GM20000 (cell line): ENCODE results near the gene ELMO3.

Experiments used
- DNase-seq: peaks from one replicate; pipeline ENCODE4 v3.0.0; 2012; ENCODE audit warnings: low spot score
- TF ChIP-seq, protein P1 (sequence below): IDR thresholded peaks from 2 replicates; pipeline ENCODE4 v1.5.1; 2012; ENCODE audit warnings: mild to moderate bottlenecking, control low read depth; ENCODE audit errors: extremely low read depth, missing control alignments

Gene ELMO3

DNA sequence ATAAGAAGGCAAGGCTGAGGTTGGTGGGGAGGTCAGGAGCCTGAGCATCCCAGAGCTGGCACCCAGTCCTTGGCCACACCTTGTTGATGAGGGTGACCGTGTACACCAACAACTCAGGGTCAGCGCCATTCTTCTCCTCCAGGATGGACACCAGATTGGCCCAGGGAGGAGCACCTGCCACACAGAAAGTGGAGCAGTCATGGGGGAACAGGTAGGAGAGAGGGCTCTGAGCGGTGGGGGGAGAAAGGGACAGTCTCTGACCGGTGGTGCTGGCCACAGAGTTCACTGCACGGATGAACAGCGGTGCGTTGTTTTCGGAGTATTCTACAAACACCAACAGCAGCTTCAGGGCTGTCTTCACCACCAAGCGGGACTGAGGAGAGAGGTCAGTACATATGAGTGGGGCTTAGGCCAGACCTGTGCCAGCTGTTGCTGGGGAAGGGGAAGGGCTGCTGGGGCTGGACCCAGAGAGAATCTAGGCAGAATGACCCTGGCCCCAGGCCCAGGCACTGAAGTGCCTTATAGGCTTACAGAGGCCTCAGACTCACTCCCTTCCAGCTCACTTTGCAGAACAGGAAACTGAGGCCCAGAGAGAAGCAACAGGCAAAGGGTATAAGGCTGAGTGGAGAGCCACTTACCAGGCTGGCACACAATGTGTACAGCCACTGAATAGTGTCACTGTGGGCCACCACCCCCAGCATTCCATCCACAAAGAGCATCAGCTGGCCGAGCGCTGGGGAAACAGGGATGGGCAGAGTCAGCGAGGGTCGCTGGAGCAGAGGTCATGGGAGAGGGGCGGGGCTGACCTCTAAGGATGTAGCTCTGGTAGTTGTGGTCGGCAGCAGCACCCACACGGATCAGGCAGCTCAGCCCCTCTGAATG lies 38.7 kb downstream of the ELMO3 start:
- TF ChIP-seq, protein P1, sequence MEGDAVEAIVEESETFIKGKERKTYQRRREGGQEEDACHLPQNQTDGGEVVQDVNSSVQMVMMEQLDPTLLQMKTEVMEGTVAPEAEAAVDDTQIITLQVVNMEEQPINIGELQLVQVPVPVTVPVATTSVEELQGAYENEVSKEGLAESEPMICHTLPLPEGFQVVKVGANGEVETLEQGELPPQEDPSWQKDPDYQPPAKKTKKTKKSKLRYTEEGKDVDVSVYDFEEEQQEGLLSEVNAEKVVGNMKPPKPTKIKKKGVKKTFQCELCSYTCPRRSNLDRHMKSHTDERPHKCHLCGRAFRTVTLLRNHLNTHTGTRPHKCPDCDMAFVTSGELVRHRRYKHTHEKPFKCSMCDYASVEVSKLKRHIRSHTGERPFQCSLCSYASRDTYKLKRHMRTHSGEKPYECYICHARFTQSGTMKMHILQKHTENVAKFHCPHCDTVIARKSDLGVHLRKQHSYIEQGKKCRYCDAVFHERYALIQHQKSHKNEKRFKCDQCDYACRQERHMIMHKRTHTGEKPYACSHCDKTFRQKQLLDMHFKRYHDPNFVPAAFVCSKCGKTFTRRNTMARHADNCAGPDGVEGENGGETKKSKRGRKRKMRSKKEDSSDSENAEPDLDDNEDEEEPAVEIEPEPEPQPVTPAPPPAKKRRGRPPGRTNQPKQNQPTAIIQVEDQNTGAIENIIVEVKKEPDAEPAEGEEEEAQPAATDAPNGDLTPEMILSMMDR, result no peak

DNA sequence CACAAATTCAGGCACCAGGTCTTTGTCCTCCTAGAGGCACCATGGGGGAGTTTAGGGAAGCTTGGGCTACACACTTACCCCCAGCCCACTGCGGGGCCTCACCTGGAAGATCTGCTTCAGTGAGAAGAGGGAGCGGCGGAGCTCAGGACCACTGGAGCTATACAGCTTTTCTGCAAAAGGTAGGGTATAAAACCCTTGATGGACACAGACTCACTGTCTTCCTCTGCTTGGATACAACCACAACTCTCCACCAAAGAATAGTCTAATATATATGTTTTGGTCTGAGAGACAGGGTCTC lies 39.3 kb downstream of the ELMO3 start:
- TF ChIP-seq, protein P1, result no peak

More for the DNA sequence above, 38.7 kb downstream of the ELMO3 start:
- DNase-seq, result no peak

DNA sequence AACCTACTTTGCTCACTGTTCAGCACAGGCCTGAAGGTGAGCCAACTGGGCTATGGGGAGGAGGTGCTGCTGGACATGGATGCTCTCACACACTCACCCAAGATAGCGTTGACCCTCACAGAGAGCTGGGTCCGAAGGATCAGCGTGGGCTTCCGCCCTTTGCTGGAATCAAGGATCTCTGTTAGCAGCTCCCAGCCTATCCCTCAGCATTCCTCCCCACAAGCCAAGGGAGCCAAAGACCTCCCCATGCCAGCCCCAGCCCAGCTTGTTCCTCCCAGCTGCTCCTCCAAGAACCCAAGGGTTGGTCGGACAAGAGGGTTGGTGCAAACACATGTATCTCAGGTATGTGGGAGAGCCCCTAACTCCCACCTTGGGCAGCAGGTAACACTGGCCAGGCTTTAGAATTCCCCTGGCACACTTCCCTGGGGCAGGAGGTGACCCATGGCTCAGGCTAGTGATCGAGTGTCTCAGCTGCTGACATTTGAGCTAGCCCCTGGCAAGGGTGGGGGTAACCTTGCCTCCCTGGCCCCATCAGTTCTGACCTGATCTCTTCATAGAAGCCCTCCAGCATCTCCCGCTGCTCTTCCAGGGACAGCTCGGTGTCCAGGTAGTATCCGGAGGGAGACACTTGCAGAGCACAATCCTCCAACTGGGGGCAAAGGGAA lies 40.0 kb downstream of the ELMO3 start:
- DNase-seq, result no peak

More for the DNA sequence above, 39.3 kb downstream of the ELMO3 start:
- DNase-seq, result no peak

DNA sequence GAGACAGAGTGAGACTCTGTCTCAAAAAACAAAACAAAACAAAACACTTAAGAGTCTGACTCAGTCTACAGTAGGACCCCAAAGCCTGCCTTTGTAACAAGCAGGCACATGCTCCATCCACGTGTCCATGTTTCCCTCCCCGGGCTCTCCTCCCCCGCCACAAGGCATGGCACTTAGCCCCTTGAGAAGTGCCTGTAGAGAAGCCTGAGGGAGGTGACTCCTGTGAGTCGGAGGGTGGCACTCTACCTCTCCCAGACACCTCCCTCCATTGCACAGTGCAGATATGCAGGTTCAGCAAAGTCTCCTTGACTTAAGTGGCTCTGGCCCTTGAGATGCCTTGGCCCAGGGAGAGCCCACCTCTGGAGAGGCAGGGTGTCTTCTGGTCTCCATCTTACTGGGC lies 41.6 kb downstream of the ELMO3 start:
- no peak for DNase-seq
- TF ChIP-seq, protein P1, result no peak

More for the DNA sequence above, 40.0 kb downstream of the ELMO3 start:
- TF ChIP-seq, protein P1, result no peak

DNA sequence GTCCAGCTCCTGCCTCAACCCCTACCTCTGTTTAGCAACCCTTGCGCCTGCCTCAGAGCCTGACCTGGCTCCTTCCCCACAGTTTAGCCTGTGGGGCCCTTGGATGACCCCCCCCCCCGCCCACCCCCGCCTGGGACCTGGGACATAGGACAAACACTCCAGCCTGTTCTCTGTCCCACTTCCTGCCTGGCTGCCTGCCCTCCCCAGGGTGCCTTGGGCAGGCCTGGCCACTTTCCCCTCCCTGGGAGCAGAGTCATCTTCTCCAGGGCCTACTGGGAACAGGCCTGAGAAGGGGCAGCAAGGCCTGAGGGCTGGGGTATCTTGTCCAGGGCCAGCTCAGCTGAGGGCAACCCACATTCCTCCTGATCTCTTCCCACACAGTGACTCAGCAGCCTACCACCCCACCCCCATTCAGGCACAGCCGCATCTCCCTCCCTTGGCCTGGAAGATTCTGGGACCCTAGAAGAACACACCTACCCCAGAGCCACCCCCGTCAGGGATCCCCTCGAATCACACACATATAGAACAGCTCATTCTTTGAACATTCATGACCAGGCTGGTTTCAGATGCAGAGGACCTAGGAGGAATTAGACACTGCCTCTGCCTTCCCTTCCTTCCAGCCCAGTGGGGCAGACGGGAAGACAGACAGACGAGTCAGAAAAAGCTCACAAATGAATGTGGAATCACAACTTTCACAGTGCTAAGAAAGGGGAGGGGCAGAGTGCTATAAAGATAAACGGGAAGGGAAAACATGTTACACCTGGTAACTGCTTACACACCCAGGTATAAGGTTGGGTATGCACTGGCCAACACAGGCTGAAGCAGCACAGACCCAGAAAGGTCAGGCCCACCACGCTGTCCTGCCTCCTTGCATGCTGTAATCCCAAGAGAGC lies 42.3 kb downstream of the ELMO3 start:
- TF ChIP-seq, protein P1, result no peak
- no peak for DNase-seq

GRCh38 chr16:67242138-67242730 lies 43.3 kb downstream of the ELMO3 start:
- DNase-seq, result no peak
- TF ChIP-seq, protein P1, result no peak
